MM.1S (cell line): ENCODE results near the gene RET.

ENCODE experiments used
- DNase-seq: peaks from one replicate; pipeline ENCODE4 v3.0.0-alpha.2; 2015
- H2AFZ ChIP-seq: fragments of 300-600 bp; sonication (generic); 2 replicates; pipeline ENCODE4 v1.6.0; 2016; ENCODE audit warnings: antibody characterized with exemption, low read length
- H3F3A ChIP-seq: fragments of 300-600 bp; sonication (generic); 2 replicates; pipeline ENCODE4 v1.6.1; 2016; ENCODE audit warnings: mild to moderate bottlenecking, antibody characterized with exemption, low read length, moderate library complexity, mixed read lengths; ENCODE audit not compliant: insufficient read depth
- H3K27ac ChIP-seq: fragments of 300-600 bp; sonication (generic); 2 replicates; pipeline ENCODE4 v1.5.1; 2016; ENCODE audit warnings: mild to moderate bottlenecking, low read length
- H3K27me3 ChIP-seq: fragments of 300-600 bp; sonication (generic); replicated peaks from 2 replicates; pipeline ENCODE4 v1.6.0; 2016; ENCODE audit warnings: low read length; ENCODE audit not compliant: insufficient read depth
- H3K36me3 ChIP-seq: fragments of 300-600 bp; sonication (generic); replicated peaks from 2 replicates; pipeline ENCODE4 v1.6.1; 2016; ENCODE audit warnings: mild to moderate bottlenecking, low read length, mixed read lengths; ENCODE audit not compliant: insufficient read depth
- H3K4me1 ChIP-seq: fragments of 300-600 bp; sonication (generic); 2 replicates; pipeline ENCODE4 v1.6.1; 2016; ENCODE audit warnings: low read length, mixed read lengths
- H3K4me2 ChIP-seq: fragments of 300-600 bp; sonication (generic); 2 replicates; pipeline ENCODE4 v1.6.0; 2016; ENCODE audit warnings: low read depth, low read length
- H3K4me3 ChIP-seq: fragments of 300-600 bp; sonication (generic); 2 replicates; pipeline ENCODE4 v1.5.1; 2016; ENCODE audit warnings: low read length, mixed read lengths
- H3K79me2 ChIP-seq: fragments of 300-600 bp; sonication (generic); 2 replicates; pipeline ENCODE4 v1.6.1; 2016; ENCODE audit warnings: mixed run types, low read length, mixed read lengths
- H3K9ac ChIP-seq: fragments of 300-600 bp; sonication (generic); 2 replicates; pipeline ENCODE4 v1.6.1; 2016; ENCODE audit warnings: low read length, mixed read lengths
- H3K9me2 ChIP-seq: fragments of 300-600 bp; sonication (generic); replicated peaks from 2 replicates; pipeline ENCODE4 v1.6.1; 2016; ENCODE audit warnings: mild to moderate bottlenecking, low read length, mixed read lengths; ENCODE audit not compliant: insufficient read depth
- H3K9me3 ChIP-seq: fragments of 300-600 bp; sonication (generic); replicated peaks from 2 replicates; pipeline ENCODE4 v1.6.1; 2016; ENCODE audit warnings: mild to moderate bottlenecking, low read length, mixed read lengths; ENCODE audit not compliant: insufficient read depth
- H4K20me1 ChIP-seq: fragments of 300-600 bp; sonication (generic); 2 replicates; pipeline ENCODE4 v1.6.1; 2016; ENCODE audit warnings: mild to moderate bottlenecking, low read length, moderate library complexity, mixed read lengths; ENCODE audit not compliant: insufficient read depth
- CTCF ChIP-seq: fragments of 300-600 bp; sonication (generic); IDR thresholded peaks from 2 replicates; pipeline ENCODE4 v1.5.1; 2016; ENCODE audit warnings: antibody characterized with exemption, low read length, mixed read lengths
- EZH2 ChIP-seq: fragments of 300-600 bp; sonication (generic); optimal IDR thresholded peaks from 2 replicates; pipeline ENCODE3; 2017; ENCODE audit warnings: low read depth, mild to moderate bottlenecking, antibody characterized with exemption, low read length, mixed read lengths
- EZH2phosphoT487 ChIP-seq: fragments of 300-600 bp; sonication (generic); IDR thresholded peaks from 2 replicates; pipeline ENCODE4 v1.6.1; 2018; ENCODE audit warnings: antibody characterized with exemption, low read length

Gene RET

GRCh38 chr10:43090664-43091063, 13.8 kb downstream of the RET start:
- no peaks in the 10 kb centered on the region for H3K27me3 ChIP-seq
- no peak overlapping the region for H3K9ac ChIP-seq
- TF ChIP-seq CTCF: no peak
- TF ChIP-seq EZH2phosphoT487: no peak
- TF ChIP-seq EZH2: no peak
- H3K27ac ChIP-seq: no peak overlapping the region
- no peak overlapping the region for H3K4me2 ChIP-seq
- H3K36me3 ChIP-seq: no peaks in the 10 kb centered on the region
- no peaks in the 10 kb centered on the region for H4K20me1 ChIP-seq
- H3F3A ChIP-seq: no peaks in the 10 kb centered on the region
- no peaks in the 10 kb centered on the region for H3K79me2 ChIP-seq
- H3K9me2 ChIP-seq: no peaks in the 10 kb centered on the region
- no peaks in the 10 kb centered on the region for H3K9me3 ChIP-seq
- no peak overlapping the region for H3K4me3 ChIP-seq
- no peak for DNase-seq
- H3K4me1 ChIP-seq: no peaks in the 10 kb centered on the region
- no peak overlapping the region for H2AFZ ChIP-seq

- no peak overlapping the region for H3K4me3 ChIP-seq
- H4K20me1 ChIP-seq: no peaks in the 10 kb centered on the region
- no peak overlapping the region for H3K9ac ChIP-seq
- no peaks in the 10 kb centered on the region for H3K36me3 ChIP-seq
- no peaks in the 10 kb centered on the region for H3K4me1 ChIP-seq
- TF ChIP-seq EZH2phosphoT487: no peak
- no peak for TF ChIP-seq CTCF
- no peak for TF ChIP-seq EZH2
- no peak overlapping the region for H3K4me2 ChIP-seq
- H3K79me2 ChIP-seq: no peaks in the 10 kb centered on the region
- no peaks in the 10 kb centered on the region for H3K9me2 ChIP-seq
- no peaks in the 10 kb centered on the region for H3K27me3 ChIP-seq
- H3F3A ChIP-seq: no peaks in the 10 kb centered on the region
- H3K9me3 ChIP-seq: no peaks in the 10 kb centered on the region
- no peak for DNase-seq
- H2AFZ ChIP-seq: no peak overlapping the region
- no peak overlapping the region for H3K27ac ChIP-seq
Observed at GRCh38 chr10:43091846-43092245, 15.0 kb downstream of the RET start.

- Histone ChIP-seq H3K27ac (no peak overlapping the region), H3K4me1 (no peaks in the 10 kb centered on the region), H3K36me3 (no peaks in the 10 kb centered on the region), H3K79me2 (no peaks in the 10 kb centered on the region), H3F3A (no peaks in the 10 kb centered on the region), H3K9me3 (no peaks in the 10 kb centered on the region), H3K9ac (no peak overlapping the region), H2AFZ (no peak overlapping the region), H4K20me1 (no peaks in the 10 kb centered on the region), H3K4me3 (no peak overlapping the region), H3K4me2 (no peak overlapping the region), H3K9me2 (no peaks in the 10 kb centered on the region), H3K27me3 (no peaks in the 10 kb centered on the region)
- no peak for DNase-seq
- no peak for TF ChIP-seq CTCF
- no peak for TF ChIP-seq EZH2
- TF ChIP-seq EZH2phosphoT487: no peak
Observed at GRCh38 chr10:43093423-43094076, 16.7 kb downstream of the RET start.
